NCI-H1694 treated with DMSO at 0.1 percent for 48 hours (cell line): ENCODE results near the gene PPP1CC.
"Not testable (repeated sequence)": the region's sequence is repeated elsewhere in the genome, so short reads cannot be mapped to it uniquely, and the experiment has no call there.

Experiments used
- DNase-seq: peaks from one replicate; lab custom pipeline; 2025; lab: John Stamatoyannopoulos, UW

Gene PPP1CC

GRCh38 chr12:110742718-110743570, at the start of gene PPP1CC:
TSS of gene PPP1CC (minus strand) at chr12:110742891. CDS start at chr12:110742707, 184 bp downstream.
- peak; percentile 79 for DNase-seq

DNA sequence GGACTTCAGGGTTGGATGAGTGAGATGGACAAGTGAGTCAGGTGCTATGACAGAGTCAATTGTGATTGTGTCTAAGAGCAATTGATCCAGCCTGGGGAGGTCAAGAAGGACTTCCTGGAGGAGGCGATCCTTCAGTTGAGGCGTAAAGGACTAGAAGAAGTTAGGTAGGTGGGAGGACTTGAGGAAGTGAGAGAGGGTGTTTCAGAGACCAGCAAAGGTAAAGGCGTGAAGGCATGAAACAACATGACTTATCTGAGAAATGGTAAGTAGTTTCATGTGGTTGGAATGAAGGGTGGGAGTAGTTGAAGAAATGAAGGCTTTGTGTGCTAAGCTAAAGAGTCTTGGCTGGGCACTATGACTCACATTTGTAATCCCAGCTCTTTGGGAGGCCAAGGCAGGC, 48.9 kb upstream of the PPP1CC start:
- no peak for DNase-seq

GRCh38 chr12:110790301-110790700, 47.6 kb upstream of the PPP1CC start:
- DNase-seq: no peak

- no peak for DNase-seq
These were observed 43.3 kb upstream of the PPP1CC start for GRCh38 chr12:110786012-110786411.

DNA sequence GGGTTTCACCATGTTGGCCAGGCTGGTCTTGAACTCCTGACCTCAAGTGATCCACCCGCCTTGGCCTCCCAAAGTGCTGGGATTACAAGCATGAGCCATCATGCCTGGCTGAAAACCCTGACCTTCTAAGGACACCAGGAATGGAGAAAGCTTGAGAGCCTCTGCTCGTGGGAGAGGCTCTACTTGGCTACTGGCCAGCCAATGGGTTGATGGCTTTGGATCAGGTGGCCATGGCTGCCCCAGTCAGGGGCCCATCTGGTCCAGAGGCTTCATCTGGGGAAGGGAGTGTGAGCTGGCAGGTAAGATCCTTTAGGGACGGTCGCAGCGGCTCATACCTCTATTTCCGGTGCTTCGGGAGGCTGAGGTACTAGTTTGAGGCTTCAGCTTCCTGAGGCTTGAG, 42.5 kb upstream of the PPP1CC start:
- DNase-seq: no peak

- DNase-seq: no peak
These were observed 40.2 kb upstream of the PPP1CC start for GRCh38 chr12:110782922-110783321.

- no peak for DNase-seq
These were observed 39.4 kb upstream of the PPP1CC start for GRCh38 chr12:110782094-110782493.

DNA sequence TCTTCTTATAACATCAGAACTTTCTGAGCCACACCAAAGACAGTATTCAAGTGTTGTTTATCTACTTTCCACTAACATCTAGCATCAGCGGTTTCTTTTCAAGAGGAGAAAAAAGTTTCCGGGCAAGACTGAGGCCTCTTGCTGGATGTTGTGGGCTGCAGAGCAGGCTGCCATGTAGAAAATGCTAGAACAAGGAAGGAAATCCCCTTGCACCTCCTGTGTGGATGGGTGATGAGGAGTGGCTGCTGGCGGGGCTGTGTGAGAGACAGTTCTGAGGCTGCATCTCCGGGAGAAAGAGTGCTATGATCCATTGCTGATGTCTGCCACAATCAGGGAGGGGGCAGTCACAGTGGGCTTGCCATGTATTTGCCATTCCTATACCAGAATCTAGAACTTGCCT, 37.8 kb upstream of the PPP1CC start:
- DNase-seq: no peak

DNA sequence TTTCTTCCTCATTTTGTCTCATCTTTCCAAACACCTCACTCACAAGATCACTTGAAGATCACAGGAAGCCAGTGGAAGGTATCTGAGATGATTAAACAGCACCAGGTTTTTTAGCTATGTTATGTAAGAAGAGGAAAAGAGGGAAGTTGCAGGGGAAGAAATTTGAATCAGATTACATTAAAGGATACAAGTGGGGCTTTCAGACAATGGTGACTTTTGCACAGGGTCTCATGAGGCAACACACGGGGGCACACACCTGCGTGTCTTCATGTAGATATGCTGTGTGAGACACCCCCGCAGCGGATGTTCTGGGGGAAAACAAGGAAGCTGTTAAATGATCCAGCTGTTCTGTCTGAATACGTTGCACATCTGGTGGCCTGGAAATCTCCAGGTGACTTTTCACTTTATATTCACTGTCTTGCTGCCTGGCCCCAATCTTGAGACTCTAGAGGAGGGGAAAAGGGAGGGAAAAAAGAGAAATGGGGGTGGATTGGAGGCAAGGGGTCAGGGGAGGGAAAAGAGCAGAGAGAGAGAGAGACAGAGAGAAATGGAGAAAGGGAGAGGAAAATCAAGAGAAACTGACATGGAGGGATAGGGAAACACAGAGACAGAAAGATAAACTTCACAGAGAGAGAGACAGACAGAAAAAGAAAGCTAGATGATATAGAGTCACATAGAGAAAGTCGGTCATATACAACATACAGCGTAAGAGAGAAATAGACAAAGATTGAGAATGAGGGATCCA, 36.3 kb upstream of the PPP1CC start:
- no peak for DNase-seq

- DNase-seq: no peak
These were observed 33.7 kb upstream of the PPP1CC start for GRCh38 chr12:110776410-110776809.

GRCh38 chr12:110775997-110776396, 33.3 kb upstream of the PPP1CC start:
- DNase-seq: no peak

DNA sequence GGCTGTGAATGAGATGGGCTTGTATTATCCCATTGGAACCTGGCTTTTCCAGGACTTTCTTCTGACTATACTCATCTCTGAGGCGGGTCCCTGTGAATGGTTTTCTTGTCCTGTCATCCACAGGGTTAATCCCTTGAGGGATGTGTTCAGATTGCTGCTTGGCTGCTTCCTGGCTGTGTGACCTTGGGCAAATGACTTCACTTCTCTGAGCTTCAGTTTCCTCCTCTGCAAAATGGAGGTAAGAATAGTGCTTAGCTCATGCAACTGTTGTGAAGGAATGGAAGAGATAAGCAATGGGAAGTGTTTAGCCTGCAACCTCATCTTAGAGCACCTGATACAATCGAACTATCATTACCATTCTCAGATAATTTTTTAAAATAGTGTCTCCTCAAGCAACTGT, 32.1 kb upstream of the PPP1CC start:
- no peak for DNase-seq

GRCh38 chr12:110768960-110769359, 26.3 kb upstream of the PPP1CC start:
- DNase-seq: no peak

- DNase-seq: no peak
These were observed 25.2 kb upstream of the PPP1CC start for GRCh38 chr12:110767863-110768262.

GRCh38 chr12:110766311-110767154, 23.8 kb upstream of the PPP1CC start:
- DNase-seq: no peak

DNA sequence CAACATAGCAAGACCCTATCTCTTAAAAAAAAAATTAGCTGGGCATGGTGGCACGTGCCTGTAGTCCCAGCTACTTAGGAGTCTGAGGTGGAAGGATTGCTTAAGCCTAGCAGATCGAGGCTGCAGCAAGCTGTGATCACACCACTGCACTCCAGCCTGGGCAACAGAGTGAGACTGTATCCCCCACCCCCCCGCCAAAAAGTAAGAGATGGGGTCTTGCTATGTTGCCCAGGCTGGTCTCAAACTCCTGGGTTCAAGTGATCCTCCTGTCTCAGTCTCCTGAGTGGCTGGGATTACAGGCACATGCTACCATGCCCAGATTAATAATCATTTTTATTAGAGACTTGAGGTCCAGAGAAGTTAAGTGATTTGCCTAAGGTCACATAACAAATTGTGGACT, 22.9 kb upstream of the PPP1CC start:
- DNase-seq: not testable (repeated sequence)

DNA sequence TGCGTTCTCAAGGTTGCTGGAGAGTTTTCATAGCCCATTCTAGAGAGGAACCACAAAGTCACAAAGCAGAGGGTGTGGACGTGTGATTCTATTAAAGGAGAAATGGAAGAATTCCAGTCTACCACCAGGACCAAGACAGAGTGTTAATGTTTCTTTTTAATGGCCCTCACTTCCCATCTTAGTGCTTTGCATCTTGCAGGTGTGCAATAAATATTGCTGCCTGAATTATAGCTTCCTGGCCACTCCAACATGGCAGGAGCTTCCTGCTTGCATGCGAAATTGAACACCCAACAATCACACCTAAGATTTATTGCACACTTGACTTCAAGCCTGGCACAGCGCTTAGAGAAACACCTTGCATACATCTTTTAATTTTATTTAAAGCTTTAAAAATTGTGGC, 22.4 kb upstream of the PPP1CC start:
- no peak for DNase-seq

DNA sequence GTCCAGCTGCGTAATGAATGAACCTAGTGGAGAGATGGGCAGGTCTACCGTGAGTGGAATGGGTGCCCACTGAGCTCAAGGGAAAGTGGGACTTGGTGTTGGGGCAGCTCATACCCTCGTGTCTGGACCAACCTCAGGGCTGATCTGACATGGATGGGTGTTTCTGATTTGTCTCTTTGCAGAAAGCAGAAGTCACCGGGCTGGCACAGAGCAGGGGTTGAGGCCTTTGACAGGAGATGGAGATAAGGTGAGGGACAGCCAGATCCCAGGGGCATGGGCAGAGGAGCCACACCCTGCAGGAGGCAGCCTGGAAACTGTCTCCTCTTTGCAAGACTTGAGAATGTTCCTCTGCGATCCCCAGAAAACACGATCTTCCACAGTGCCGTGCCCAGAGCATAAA, 20.9 kb upstream of the PPP1CC start:
- DNase-seq: no peak

DNA sequence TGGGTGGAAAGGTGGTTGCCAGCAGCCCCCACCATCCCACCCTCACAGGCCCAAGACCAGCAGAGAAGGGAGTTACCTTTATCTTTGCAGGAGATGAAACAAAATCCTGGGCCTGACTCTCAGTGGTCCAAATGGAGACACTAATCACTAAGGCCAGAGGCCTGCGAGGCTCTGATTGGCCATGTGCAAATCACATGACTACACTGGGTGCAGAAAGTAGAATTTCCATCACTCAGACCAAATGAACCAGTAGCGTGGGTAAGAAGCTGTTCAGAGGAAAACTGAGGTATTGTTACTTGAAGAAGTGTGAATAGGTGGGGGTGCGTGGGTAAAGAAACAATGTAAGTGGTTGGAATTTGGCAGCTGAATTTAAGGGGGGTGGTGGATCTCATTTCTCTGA, 20.2 kb upstream of the PPP1CC start:
- DNase-seq: no peak

DNA sequence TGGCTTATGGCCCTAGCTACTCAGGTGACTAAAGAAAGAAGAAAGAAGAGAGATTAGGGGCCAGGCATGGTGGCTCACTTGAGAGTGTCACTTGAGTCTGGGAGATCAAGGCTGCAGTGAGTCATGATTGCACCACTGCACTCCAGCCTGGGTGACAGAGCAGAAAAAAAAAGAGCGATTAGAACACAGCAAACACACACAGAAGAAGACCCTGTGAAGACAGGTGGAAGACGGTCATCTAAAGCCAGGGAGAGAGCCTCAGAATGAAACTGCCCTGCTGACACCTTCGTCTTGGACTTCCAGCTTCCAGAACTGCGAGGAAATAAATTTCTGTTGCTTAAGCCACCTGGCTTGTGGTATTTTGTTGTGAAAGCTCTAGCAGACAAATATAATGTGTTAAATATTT, 17.5 kb upstream of the PPP1CC start:
- no peak for DNase-seq

GRCh38 chr12:110758922-110759321, 16.2 kb upstream of the PPP1CC start:
- DNase-seq: no peak

- no peak for DNase-seq
These were observed 13.9 kb upstream of the PPP1CC start for GRCh38 chr12:110756611-110757010.
